SK-N-SH treated with all-trans-retinoic acid at 6 μM for 48 hours (cell line): ENCODE data around the gene MLXIP.
"Not testable (repeated sequence)": the region's sequence is repeated elsewhere in the genome, so short reads cannot be mapped to it uniquely, and the experiment has no call there.

Experiments
- ATAC-seq: fragments of 200-7000 bp; cut with Tn5 transposase; 3 replicates; pipeline ENCODE4 v1.9.1; 2020; ENCODE audit warnings: mild to moderate bottlenecking, moderate library complexity
- ARNTL ChIP-seq: fragments of 450-650 bp; formaldehyde crosslinking; IDR thresholded peaks from 2 replicates; pipeline ENCODE4 v1.5.0; 2020; ENCODE audit warnings: low read depth, mild to moderate bottlenecking, moderate library complexity, borderline replicate concordance
- BACH2 ChIP-seq: fragments of 250-450 bp; sonication (Bioruptor Pico); IDR thresholded peaks from 2 replicates; pipeline ENCODE4 v1.9.0; 2021; ENCODE audit warnings: mild to moderate bottlenecking, borderline replicate concordance
- CREB5 ChIP-seq: fragments of 250-450 bp; sonication (Bioruptor Pico); IDR thresholded peaks from 2 replicates; pipeline ENCODE4 v1.5.1; 2020; ENCODE audit warnings: low read depth, mild to moderate bottlenecking, moderate library complexity
- CSDC2 ChIP-seq: fragments of 250-450 bp; sonication (Bioruptor Pico); IDR thresholded peaks from 2 replicates; pipeline ENCODE4 v1.5.0; 2020; ENCODE audit warnings: mild to moderate bottlenecking, moderate library complexity
- ESRRG ChIP-seq: fragments of 250-450 bp; sonication (Bioruptor Pico); IDR thresholded peaks from 2 replicates; pipeline ENCODE4 v1.6.1; 2021; ENCODE audit warnings: mild to moderate bottlenecking
- ISL1 ChIP-seq: fragments of 250-450 bp; sonication (Bioruptor Pico); IDR thresholded peaks from 2 replicates; pipeline ENCODE4 v2.1.2; 2022; ENCODE audit warnings: mild to moderate bottlenecking, moderate library complexity
- OSR1 ChIP-seq: fragments of 250-450 bp; sonication (Bioruptor Pico); IDR thresholded peaks from 2 replicates; pipeline ENCODE4 v1.8.0; 2022; ENCODE audit warnings: moderate library complexity, mild to moderate bottlenecking, inconsistent platforms
- PATZ1 ChIP-seq: fragments of 250-450 bp; sonication (Bioruptor Pico); IDR thresholded peaks from 2 replicates; pipeline ENCODE4 v1.8.0; 2020; ENCODE audit warnings: mild to moderate bottlenecking, moderate library complexity, borderline replicate concordance
- RARB ChIP-seq: fragments of 250-450 bp; sonication (Bioruptor Pico); IDR thresholded peaks from 2 replicates; pipeline ENCODE4 v1.8.0; 2021; ENCODE audit warnings: mild to moderate bottlenecking, moderate library complexity
- TCF4 ChIP-seq: fragments of 250-450 bp; sonication (Bioruptor Pico); IDR thresholded peaks from 2 replicates; pipeline ENCODE4 v1.8.0; 2021; ENCODE audit warnings: mild to moderate bottlenecking, moderate library complexity, borderline replicate concordance
- TOX ChIP-seq: fragments of 250-450 bp; sonication (Bioruptor Pico); IDR thresholded peaks from 2 replicates; pipeline ENCODE4 v1.8.0; 2021; ENCODE audit warnings: mild to moderate bottlenecking, moderate library complexity, borderline replicate concordance
- TSHZ2 ChIP-seq: fragments of 250-450 bp; sonication (Bioruptor Pico); IDR thresholded peaks from 2 replicates; pipeline ENCODE4 v1.5.0; 2020; ENCODE audit warnings: mild to moderate bottlenecking, moderate library complexity
- ZC3H10 ChIP-seq: fragments of 250-450 bp; sonication (Bioruptor Pico); IDR thresholded peaks from 2 replicates; pipeline ENCODE4 v1.5.1; 2021; ENCODE audit warnings: mild to moderate bottlenecking, moderate library complexity
- ZFP3 ChIP-seq: fragments of 250-450 bp; sonication (Bioruptor Pico); IDR thresholded peaks from 2 replicates; pipeline ENCODE4 v1.5.0; 2020; ENCODE audit warnings: mild to moderate bottlenecking, moderate library complexity
- ZFP30 ChIP-seq: fragments of 450-650 bp; formaldehyde crosslinking; IDR thresholded peaks from 2 replicates; pipeline ENCODE4 v1.5.0; 2022; ENCODE audit warnings: mild to moderate bottlenecking, moderate library complexity
- ZNF565 ChIP-seq: fragments of 450-650 bp; formaldehyde crosslinking; conservative IDR thresholded peaks from 2 replicates; pipeline ENCODE4 v1.5.0; 2020; ENCODE audit warnings: low read depth, mild to moderate bottlenecking, moderate library complexity
- ZNF70 ChIP-seq: fragments of 450-650 bp; formaldehyde crosslinking; IDR thresholded peaks from 2 replicates; pipeline ENCODE4 v1.5.0; 2020; ENCODE audit warnings: mild to moderate bottlenecking, moderate library complexity
- TF ChIP-seq, protein P1 (sequence below): fragments of 250-450 bp; sonication (Bioruptor Pico); IDR thresholded peaks from 2 replicates; pipeline ENCODE4 v1.8.0; 2021; ENCODE audit warnings: low read depth, mild to moderate bottlenecking, moderate library complexity, borderline replicate concordance

The MLXIP gene

DNA sequence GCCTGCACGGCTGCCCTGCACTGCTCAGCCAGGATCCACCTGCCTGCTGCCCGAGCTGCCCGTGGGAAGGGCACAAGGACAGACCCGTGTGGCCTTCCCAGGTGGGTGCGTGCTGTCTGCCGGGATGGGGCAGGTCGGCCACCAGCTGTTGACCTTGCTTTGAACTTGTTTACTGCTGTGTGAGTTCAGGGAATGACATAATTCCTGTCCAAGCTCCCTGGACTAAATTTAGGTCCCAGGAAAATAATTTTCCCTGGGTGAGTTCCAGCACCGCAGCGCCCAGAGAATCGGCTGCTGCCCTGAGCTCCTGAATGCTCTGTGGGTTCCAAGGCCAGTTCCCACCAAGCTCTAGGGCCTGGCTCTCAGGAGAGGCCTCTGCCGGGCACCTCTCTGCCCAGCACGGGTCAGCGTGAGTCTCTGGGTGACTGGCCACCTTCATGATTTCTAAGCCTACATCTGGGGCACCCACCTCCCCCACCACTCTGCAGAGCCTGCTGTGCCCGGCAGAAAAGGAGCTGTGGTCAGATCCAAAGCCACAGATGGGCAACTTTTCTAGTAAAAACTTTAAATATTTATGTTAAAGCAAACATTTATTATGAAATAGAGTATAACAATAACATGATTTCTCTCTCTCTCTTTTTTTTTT is 27.2 kb upstream of the MLXIP start:
- no peak; the same call in 2 of the 3 replicates for ATAC-seq
- TF ChIP-seq ZFP30 (CRISPR knock-in tag) = no peak
- 0 out of 2 replicates have a peak, but pooled peaks have one; percentile 40 for TF ChIP-seq ZFP3

GRCh38 chr12:122052285-122052684 is 26.3 kb upstream of the MLXIP start:
- TF ChIP-seq TSHZ2 (CRISPR knock-in tag) (no peak), ARNTL (CRISPR knock-in tag) (no peak), PATZ1 (CRISPR knock-in tag) (no peak), ZNF70 (CRISPR knock-in tag) (no peak)
- no peak for ATAC-seq

DNA sequence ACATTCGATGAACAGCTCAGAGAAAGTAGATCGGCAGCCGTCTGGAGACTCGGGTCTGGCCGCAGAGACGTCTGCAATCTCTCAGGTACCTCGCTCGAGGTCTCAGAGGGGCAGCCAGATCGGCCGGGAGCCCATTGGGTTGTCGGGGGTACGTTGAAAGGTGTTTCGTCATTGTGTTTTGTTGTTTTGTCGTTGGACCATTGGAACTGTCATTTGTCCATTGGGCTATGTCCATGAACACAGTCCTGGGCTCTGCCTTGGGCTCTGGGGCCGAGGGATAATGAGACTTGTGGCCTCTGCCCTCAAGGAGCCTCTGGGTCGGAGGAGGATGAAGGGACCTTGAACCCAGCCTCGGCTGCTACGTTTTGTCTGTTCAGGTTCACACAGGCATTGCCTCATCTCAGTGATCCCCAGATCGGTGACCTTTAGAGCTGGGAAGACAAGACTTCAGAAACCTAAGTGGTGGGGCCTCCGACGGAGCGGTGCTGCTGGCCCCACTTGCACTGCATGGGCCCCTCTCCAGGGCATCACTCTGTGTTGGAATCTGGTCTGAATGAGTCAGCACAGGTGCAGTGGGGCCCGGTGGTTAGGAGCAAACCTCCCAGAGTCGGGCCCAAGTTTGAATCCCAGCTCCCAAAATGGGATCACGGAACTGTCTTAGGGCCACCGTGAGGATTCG is 23.6 kb upstream of the MLXIP start:
- TF ChIP-seq TSHZ2 (CRISPR knock-in tag) (no peak), BACH2 (no peak), CSDC2 (CRISPR knock-in tag) (no peak), OSR1 (no peak), ZFP3 (no peak), ZNF565 (CRISPR knock-in tag) (no peak), ESRRG (CRISPR knock-in tag) (no peak)
- TF ChIP-seq, protein P1, sequence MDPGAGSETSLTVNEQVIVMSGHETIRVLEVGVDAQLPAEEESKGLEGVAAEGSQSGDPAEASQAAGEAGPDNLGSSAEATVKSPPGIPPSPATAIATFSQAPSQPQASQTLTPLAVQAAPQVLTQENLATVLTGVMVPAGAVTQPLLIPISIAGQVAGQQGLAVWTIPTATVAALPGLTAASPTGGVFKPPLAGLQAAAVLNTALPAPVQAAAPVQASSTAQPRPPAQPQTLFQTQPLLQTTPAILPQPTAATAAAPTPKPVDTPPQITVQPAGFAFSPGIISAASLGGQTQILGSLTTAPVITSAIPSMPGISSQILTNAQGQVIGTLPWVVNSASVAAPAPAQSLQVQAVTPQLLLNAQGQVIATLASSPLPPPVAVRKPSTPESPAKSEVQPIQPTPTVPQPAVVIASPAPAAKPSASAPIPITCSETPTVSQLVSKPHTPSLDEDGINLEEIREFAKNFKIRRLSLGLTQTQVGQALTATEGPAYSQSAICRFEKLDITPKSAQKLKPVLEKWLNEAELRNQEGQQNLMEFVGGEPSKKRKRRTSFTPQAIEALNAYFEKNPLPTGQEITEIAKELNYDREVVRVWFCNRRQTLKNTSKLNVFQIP = no peak
- no peak for ATAC-seq

DNA sequence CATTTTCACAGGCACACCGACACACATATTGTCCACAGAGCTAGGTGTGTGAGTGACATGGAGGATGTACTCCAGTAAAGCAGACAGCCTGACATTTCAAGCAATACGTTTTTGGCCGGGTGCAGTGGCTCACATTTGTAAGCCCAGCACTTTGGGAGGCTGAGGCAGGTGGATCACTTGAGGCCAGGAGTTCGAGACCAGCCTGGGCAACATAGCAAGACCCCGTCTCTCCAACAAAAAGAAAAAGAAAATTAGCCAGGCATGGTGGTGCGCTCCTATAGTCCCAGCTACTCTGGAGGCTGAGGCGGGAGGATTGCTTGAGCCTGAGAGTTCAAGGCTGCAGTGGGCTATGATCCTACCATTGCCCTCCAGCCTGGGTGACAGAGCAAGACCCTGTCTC is 22.1 kb upstream of the MLXIP start:
- not testable (repeated sequence) for ATAC-seq

- no peak for TF ChIP-seq ISL1 (CRISPR knock-in tag)
- TF ChIP-seq ZFP30 (CRISPR knock-in tag) = no peak
- no peak for TF ChIP-seq ZC3H10 (CRISPR knock-in tag)
- no peak for TF ChIP-seq CSDC2 (CRISPR knock-in tag)
- no peak for TF ChIP-seq TOX (CRISPR knock-in tag)
- TF ChIP-seq CREB5 (CRISPR knock-in tag) = no peak
- TF ChIP-seq TCF4 (CRISPR knock-in tag) = no peak
- no peak for TF ChIP-seq ZNF565 (CRISPR knock-in tag)
- TF ChIP-seq ARNTL (CRISPR knock-in tag) = no peak
- TF ChIP-seq OSR1 = no peak
- TF ChIP-seq RARB (CRISPR knock-in tag) = no peak
- TF ChIP-seq ESRRG (CRISPR knock-in tag) = no peak
- TF ChIP-seq PATZ1 (CRISPR knock-in tag) = no peak
- ATAC-seq = no peak
Observed at GRCh38 chr12:122057007-122057735, 21.4 kb upstream of the MLXIP start.
